KG1 (cell line): ENCODE measurements around the gene RARA.

ENCODE experiments used
- DNase-seq: peaks from one replicate; lab custom pipeline; 2025; lab: John Stamatoyannopoulos, UW

Gene RARA

GRCh38 chr17:40329839-40330794 lies 21.1 kb downstream of the RARA start:
- peak; percentile 75 for DNase-seq

DNA sequence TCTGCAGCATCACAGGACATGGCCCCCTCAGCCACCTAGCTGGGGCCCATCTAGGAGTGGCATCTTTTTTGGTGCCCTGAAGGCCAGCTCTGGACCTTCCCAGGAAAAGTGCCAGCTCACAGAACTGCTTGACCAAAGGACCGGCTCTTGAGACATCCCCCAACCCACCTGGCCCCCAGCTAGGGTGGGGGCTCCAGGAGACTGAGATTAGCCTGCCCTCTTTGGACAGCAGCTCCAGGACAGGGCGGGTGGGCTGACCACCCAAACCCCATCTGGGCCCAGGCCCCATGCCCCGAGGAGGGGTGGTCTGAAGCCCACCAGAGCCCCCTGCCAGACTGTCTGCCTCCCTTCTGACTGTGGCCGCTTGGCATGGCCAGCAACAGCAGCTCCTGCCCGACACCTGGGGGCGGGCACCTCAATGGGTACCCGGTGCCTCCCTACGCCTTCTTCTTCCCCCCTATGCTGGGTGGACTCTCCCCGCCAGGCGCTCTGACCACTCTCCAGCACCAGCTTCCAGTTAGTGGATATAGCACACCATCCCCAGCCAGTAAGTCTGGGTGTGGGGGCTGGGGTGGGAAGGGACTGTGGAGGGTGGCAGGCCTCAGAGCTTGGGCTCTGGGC lies 22.0 kb downstream of the RARA start:
- no peak for DNase-seq

DNA sequence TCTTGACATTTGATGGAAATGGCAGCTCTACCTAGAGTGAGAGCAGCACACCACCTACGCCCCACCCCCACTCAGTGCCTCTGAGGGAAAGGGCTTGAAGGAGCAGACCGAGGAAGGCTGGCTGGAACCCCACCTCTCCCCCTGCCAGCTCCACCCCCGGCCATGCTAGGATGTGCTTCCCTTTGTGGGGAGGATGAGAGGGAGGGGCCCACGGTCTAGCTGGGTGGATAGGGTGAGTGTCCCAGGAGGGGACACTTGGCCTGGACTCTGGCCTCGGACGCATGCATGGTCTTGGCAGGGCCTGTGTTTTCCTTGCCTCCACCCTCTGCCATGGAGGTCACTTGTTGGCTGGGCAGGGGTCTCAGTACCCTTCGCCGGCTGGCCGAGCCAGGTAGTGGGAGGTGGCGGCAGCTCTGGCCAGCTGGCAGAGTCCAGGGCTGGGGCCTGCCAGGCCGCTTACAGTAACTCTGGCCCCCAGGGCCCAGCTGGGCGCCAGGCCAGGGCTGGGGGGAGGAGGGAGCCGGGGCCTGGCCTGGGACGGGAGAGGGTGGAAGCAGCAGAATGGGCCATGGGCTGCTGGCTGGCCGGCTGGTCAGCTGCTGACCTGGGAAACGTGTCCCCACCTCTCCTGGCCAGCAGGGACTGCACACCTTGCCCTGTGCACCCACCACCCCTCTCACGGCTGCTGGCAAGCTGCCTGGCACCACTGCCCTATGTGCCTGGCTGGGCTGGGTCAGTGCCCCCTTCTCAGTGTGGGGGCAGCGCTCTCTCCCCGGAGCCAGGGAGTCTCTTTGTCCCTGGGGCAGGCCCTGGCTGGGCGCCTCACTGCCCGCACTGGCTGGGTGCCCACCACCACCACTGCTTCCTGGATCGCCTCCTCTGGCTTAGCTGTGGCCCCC lies 23.0 kb downstream of the RARA start:
- DNase-seq = no peak

GRCh38 chr17:40333781-40334448 lies 24.9 kb downstream of the RARA start:
- no peak for DNase-seq

DNA sequence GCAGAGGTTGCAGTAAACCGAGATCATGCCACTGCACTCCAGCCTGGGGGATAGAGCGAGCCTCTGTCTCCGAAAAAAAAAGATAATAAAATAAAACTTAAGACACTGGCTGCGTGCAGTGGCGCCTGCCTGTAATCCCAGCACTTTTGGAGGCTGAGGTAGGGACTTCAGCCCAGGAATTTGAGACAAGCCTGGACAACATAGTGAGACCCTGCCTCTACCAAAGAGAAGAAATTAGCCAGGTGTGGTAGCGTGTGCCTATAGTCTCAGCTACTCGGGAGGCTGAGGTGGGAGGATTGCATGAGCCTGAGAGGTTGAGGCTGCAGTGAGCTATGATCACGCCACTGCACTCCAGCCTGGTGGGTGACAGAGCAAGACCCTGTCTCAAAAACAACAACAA lies 26.6 kb downstream of the RARA start:
- DNase-seq = no peak

- DNase-seq = no peak
These were observed 28.4 kb downstream of the RARA start for GRCh38 chr17:40337351-40337750.

DNA sequence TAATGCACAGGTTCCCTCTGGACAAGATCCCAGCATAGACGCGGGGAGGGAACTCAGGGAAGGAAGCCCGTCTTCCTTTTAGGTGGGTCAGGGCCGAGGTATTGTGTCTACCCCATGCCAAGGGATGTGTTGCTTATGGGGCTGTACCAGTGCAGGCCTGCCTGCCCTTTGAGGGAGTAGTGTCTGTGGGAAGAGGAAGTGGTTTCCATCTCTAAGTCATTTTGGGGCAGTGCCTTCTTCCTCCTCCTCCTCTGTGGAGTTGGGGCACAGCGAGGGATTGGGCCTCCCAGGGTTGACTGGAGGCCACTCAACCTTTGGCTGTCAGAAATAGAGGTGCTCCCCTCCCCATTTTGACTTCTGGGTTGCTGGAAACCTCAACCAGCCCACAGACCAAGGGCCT lies 29.1 kb downstream of the RARA start:
- no peak for DNase-seq

DNA sequence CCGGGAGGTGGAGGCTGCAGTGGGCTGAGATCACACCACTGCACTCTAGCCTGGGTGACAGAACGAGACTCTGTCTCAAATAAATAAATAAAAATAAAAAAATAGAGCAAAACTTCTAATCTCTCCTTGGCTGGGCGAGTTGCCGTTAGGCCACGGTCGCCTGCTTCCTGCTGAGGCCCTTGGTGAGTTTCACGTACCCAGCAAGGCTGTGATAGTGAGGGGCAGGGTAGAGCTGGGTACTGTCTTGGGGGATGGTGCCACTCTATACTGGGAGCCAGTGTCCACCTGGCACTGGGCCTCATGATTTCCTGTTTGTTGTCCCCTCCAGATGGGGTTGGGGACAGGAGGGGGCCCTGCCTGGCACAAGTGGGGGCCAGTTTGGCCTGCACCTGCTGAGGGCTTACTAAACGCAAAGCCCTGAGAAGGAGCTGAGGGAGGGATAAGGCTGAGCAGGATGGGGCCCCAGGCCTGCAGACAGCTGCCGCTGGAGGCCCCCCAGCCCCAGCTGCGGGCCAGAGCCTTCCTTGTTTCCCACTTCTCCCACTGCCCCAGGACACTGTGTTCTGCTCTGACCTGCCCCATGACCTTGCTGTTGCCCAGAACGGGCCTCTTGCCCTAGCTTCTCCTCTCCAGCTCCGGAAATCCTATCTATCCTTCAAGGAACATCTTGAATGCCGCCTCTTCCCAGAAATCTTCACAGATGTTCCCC lies 30.1 kb downstream of the RARA start:
- no peak for DNase-seq

GRCh38 chr17:40340327-40340726 lies 31.3 kb downstream of the RARA start:
- no peak for DNase-seq

- DNase-seq = no peak
These were observed 32.2 kb downstream of the RARA start for GRCh38 chr17:40340880-40341807.

GRCh38 chr17:40341808-40342503 lies 33.0 kb downstream of the RARA start:
- no peak for DNase-seq

DNA sequence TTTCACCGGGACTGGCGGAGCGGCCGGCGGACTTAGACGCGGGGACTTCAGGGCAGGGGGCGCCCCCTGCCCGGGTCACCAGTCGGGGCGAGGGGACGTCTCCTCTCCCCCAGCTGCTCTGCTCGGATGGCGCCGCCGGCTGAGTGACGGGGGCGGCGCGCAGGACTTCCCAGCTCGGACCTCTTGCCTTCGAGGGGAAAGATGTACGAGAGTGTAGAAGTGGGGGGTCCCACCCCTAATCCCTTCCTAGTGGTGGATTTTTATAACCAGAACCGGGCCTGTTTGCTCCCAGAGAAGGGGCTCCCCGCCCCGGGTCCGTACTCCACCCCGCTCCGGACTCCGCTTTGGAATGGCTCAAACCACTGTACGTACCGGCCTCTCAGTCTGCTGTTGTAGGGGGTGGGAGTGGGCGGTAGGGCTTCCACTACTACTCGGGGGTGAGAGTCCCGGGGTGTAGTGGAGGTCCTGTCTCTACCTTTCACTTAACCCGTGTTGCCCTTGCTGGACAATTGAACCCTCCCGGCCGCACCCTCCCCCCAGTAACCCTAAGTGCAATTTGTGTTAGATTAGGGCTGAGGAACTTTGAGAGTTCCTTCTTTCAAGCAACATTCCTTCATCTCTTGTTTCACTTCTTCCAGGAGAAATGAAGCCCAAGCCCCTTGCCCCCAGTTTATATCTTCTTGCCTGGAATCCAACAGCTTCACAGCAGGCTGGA lies 33.7 kb downstream of the RARA start:
- DNase-seq = no peak

GRCh38 chr17:40343219-40344119 lies 34.5 kb downstream of the RARA start:
- DNase-seq = no peak

DNA sequence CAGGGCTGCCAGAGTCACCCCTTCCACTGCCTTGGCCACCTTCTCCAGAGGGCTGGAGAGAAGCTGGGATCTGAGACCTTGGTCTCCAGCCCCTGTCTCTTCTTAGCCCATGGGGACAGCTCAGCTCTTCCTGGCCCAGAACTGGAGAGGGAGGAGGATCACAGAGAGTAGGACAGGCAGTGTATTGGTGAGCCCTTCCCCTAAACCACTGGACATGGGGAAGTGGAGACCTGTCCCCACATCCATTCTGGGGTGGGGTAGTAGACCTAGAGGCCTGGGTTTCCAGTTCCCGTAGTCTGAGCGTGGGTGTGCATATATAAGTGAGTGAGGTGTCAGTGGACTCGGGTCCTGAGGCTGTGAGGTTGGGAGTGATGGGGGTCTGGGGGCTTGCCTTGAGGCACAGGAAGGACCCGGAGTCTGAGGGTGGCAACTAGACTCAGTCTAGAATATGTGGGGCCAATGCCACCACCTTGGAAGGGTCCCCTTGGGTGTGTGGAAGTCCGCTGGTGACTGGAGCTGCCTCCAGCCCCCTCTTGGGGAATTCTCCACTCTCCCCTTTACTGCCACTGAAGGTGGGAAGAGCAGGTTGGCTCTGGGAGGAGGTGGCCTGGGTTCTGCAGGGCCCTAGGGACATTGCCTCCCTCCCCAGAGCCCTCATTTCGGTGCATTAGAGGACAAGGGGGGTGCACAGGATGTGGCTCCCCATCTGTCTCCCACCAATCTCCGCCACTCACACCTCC lies 35.6 kb downstream of the RARA start:
- no peak for DNase-seq

GRCh38 chr17:40345161-40345993 lies 36.4 kb downstream of the RARA start:
- no peak for DNase-seq
